Activated CD4-positive, alpha-beta T cell treated with anti-CD3 and anti-CD28 coated beads, Interleukin-2, Interleukin-4, amounts not matched to agents 100 ng/mL and 50 ng/mL, durations not matched to agents 16 hours and 8 hours (primary cell): ENCODE data around the gene DPM2.

ENCODE experiments used
- DNase-seq: peaks from one replicate; pipeline ENCODE4 v3.0.0-alpha.2; 2020; ENCODE audit warnings: low spot score

The DPM2 gene

GRCh38 chr9:127936347-127936852 is 1.3 kb downstream of the DPM2 start:
- no peak for DNase-seq

DNA sequence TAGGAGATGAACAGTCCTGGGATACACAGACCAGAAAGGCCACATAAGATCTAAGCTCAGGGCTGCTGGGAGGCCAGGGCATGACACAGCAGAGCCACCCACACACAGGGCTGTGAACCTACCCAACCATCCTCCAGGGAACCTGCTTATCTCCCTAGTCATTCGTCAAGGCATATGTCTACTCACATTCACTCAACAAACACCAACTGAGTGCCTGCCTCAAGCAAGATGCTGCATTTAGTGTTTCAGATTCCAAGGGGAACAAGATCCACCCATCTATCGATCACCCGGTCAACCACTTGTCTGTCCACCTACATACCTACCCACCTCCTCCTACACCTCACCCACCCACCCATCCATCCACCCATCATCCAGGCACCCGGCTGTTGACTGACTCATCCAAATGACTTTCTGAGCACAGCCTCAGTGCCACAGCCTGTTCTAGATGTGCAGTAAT is 1.9 kb downstream of the DPM2 start:
- DNase-seq: no peak

DNA sequence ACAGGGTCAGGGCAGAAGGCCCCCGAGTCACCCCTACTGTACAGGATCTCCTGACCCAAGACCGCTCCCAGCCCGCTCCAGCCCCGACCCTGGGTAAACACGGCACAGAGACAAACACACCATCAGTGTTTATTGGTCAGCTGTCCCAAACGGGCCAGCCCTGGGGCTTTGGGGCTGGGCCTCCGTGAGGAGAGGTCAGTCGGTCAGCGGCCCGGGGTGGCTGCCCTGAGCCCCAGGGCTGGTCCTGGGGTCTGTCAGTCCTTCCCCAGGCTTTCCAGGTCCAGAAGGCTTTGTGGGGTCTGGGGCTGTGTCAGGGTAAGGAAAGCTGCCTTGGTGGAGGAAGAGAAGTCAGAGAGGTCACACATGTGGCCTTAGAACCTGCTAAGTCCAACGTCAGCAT is 2.7 kb downstream of the DPM2 start:
- DNase-seq: no peak

GRCh38 chr9:127934248-127934647 is 3.4 kb downstream of the DPM2 start:
- DNase-seq: no peak

- no peak for DNase-seq
Observed at GRCh38 chr9:127931092-127931881, 6.4 kb downstream of the DPM2 start.

DNA sequence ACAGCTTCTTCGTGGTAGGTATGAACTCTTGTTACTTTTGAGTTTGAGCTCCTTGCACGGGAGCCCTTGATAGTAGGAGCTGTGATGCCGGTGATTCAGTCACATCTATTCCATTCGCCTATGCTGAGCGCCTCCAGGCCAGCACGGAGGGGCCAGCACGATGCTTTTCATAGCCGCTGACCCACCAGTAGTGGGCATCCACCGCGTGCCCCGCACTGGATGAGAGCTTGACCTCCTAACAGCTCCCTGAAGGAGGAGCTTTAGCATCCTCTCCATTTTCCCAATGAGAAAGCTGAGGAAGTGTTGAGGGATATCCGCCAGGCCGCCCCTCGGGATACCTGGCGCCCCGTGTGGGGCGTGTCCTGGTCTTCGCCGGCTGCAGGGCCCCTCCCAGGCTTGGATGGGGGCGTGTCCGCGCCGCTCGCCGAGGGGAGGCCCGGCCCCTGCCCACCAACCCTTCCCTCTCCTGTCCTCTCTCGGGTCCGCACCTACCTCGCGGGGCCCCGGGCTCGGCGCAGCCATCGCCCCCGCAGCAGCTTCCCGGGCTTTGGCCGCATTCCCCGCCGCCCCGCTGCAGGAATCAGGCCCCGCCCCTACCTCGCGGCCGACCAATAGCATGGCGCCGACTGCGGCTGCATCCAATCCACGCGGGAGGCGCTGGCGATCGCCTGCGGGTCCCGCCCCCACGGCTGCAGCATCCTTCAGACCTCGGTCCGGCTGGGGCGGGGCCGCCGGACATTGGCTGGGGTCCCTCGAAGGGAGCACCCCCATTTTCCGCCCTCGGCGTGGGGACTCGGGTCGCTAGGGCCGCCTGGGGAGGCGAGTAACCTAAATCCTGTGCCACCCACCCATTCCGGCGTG is 7.2 kb downstream of the DPM2 start, which contains the start of gene PIP5KL1:
Gene PIP5KL1, minus strand, starts transcription at position 547 of the 861 bp plus-strand sequence. Its CDS starts 25 bp downstream, at position 522.
- DNase-seq: peak; percentile 70

- no peak for DNase-seq
Observed at GRCh38 chr9:127929625-127929979, 8.1 kb downstream of the DPM2 start.

GRCh38 chr9:127928676-127929624 is 8.7 kb downstream of the DPM2 start:
- no peak for DNase-seq

GRCh38 chr9:127927988-127928675 is 9.5 kb downstream of the DPM2 start:
- no peak for DNase-seq

DNA sequence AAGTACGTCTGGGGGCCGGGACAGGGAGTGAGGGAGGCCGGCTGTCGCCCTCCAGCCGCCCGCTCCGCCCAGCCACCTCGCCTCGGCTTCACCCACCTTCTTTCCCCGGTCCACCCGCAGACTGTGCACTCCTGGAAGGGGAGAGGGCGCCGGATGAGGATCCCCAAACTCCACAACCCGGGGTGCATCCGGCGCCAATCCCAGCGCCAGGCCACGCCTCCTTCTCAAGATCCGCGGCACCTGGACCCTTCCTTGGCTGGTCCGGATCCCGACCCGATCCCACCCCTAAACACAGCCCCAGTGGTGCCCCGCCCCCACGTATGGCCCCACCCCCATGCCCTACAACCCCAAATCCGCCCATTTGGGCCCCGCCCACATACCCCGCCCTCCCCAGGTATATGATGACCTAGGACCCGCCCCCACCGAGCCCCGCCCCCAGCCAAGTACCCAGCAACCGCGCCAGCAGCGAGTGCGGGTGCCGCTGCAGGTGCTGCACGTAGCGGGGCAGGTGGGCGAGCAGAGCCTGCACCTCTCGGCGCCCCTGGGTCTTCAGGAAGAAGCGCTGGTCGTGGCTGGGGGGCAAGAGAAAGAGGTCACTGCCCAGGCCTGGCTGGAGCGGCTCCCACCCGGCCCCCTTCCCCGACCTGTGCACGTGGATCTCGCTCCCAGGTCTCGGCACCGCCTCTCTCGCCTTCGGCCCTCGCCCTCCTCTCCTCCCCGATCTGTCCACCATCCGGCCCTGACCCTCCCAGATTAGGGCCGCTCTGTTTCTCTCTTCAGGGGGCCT is 10.3 kb downstream of the DPM2 start:
- peak; percentile 50 for DNase-seq

DNA sequence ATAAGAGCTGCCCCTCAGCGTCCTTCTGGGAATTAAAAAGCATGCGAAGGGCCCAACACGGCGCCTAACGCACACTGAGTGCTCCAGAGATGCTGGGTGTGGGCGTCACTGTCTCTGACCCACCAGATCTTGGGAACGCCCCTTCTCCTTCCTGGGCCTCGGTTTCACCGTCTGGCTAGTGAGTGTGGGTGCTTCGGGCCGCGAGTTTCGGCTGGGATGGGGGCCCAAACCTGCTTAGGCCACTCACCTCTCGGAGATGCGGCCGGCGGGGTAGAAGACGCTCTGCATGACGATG is 10.8 kb downstream of the DPM2 start:
- DNase-seq: no peak

DNA sequence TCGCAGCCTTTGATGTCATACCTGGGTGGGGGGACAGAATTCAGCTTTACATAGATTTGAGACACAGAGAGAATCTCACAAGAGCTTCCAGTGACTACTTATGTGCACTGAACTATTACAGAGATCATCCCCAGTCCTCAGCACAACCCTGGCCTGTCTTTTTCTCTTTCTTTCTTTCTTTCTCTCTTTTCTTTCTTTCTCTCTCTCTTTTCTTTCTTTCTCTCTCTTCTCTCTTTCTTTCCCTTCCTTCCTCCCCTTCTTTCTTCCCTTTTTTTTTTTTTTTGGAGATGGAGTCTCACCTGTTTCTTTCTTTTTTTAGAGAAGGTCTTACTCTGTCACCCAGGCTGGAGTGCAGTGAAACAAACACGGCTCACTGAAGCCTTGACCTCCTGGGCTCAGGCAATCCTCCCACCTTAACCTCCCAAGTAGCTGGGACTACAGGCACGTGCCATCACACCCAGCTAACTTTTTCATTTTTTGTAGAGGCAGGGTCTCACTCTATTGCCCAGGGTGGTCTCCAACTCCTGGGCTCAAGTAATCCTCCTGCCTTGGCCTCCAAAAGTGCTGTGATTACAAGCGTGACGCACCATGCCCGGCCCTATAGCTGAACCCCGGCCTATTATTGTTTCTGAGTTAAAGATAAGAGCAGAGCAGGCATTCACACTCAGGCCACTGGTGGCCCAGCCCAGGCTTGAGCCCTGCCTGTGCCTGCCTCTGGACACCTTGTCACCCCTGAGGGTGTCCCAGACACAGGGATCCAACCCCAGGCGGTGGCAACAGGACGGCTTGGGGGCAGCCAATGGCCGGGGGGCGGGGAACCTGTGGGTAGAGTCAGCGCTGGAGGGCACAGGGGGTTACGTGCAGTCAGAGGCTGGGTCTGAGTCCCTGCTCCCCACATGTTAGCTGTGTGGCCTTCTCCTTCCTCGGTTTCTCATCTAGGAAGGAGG is 11.4 kb downstream of the DPM2 start:
- no peak for DNase-seq

DNA sequence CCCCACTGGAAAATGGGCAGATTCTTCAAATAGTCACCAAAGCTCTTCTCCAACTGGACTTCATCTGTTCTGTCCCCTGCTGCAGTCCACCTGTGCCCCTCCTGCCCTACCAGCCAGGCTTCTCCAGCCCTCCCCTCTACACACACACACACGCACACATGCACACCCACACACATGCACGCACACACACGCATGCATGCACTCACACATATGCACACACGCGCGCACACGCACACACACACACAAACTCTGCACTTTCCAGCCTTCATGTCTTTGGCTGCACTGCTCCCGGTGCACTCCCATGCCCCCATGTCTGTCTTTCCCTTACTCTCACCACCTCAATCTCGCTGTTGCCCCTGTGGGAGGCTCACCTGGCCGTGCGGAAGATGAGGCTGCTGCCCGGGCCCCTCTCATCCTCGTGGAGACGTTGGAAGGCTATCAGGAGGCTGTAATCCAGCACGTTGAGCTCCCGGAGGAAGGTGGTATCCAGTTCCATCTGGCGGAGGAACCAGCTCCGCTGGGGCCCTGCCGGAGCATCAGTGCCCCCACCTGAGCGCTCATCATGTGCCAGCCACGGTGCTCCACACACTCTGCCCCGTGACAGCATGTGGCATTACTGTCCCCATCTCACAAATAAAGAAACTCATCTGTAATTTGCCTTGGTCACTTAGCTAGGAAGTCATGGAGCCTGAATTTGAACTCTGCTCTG is 12.8 kb downstream of the DPM2 start:
- DNase-seq: no peak

DNA sequence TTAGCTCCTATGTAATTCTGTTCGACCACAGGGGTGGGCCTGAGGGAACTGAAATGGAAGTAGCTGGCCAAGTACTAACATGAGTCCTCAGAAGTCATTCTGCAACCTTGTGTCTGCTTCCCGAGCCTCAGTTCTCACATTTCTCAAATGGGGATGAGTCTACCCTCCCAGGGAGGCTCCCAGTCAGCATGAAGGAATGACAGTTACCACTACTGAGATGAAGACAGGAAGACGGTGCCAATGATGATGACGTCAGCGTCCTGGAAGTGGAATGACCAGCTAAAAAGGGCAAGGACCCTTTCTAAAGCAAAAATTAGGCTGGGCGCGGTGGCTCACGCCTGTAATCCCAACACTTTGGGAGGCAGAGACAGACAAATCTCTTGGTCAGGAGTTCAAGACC is 13.9 kb downstream of the DPM2 start:
- DNase-seq: no peak

GRCh38 chr9:127923046-127923445 is 14.6 kb downstream of the DPM2 start:
- no peak for DNase-seq

DNA sequence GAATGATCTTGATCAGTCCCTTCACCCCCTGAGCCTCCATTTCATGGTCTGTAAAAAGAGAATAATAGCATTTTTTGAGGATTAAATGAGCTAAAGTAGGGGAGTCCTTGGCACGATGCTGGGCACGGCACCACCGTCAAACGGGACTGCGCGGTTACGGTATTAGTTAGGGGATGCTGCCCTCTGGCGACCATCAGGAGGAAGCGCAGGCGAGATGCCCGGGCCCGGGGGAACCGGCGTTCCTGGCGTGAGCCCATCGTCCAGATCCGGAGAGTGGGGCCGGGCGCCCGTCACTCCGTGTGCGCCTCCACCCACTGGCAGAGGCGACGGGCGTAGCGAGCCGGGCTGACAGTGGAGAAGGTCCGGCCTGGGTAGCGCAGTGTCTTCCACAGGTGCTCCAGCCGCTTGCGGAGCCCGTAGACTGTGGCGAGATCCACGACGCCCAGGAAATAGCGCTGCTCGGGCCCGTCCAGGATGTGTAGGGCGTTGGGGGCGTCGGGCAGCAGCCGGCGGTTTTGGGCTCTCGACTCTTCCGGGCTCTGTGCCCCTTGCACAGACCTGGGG is 16.0 kb downstream of the DPM2 start:
- peak; percentile 77 for DNase-seq

- DNase-seq: no peak
Observed at GRCh38 chr9:127920794-127921193, 16.9 kb downstream of the DPM2 start.

DNA sequence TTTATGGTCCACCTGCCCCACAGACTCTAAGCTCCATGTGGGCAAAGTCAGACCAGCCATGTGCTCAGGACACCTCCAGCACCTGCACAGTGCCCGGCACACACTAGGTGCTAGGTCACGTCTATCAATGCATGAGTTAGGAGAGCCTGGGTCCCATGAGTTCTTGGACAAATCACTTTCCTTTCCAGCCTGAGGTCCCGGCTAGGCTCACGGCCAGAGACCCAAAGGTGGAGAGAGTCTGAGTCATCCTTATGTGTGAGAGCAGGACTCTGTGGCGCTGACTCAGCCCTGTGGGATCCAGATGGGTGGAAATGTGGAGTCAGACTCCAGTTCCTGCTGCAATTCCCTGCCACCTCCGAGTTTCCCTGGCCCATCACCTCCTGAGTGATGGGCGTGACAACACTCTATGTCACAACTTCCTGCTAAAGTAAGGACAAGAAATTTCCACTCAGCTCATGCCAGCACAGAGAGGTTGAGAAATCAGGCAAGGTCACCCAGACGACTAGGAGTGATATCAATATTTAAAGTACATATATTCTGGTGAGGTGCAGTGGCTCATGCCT is 18.3 kb downstream of the DPM2 start:
- no peak for DNase-seq
